Ectodermal cell (in vitro differentiated cells): ENCODE data around the gene FBXO5.
A peak's percentile ranks its signal among the peaks of the same experiment; 100 is the strongest.
"Not testable (repeated sequence)": the region's sequence is repeated elsewhere in the genome, so short reads cannot be mapped to it uniquely, and the experiment has no call there.

Experiments used
- H3K27ac ChIP-seq: 2 replicates; pipeline ENCODE4 v1.7.0; 2013; ENCODE audit warnings: mild to moderate bottlenecking, low read depth, low read length; ENCODE audit not compliant: insufficient read depth, poor library complexity, severe bottlenecking
- H3K27me3 ChIP-seq: 2 replicates; pipeline ENCODE4 v1.7.0; 2013; ENCODE audit warnings: mild to moderate bottlenecking, low read length; ENCODE audit not compliant: insufficient read depth, control insufficient read depth, poor library complexity, severe bottlenecking
- H3K36me3 ChIP-seq: one replicate; pipeline ENCODE4 v1.7.0; 2013; ENCODE audit warnings: low read length; ENCODE audit not compliant: control insufficient read depth, insufficient read depth
- H3K4me1 ChIP-seq: one replicate; pipeline ENCODE4 v1.7.0; 2013; ENCODE audit warnings: low read length; ENCODE audit not compliant: control insufficient read depth, insufficient read depth
- H3K4me3 ChIP-seq: 2 replicates; pipeline ENCODE4 v1.7.0; 2013; ENCODE audit warnings: low read depth, low read length, control low read depth; ENCODE audit not compliant: insufficient read depth
- H3K9me3 ChIP-seq: 2 replicates; pipeline ENCODE4 v1.7.0; 2013; ENCODE audit warnings: mild to moderate bottlenecking, low read length, moderate library complexity; ENCODE audit not compliant: control insufficient read depth
- WGBS, 2 experiments: methylation state at CpG; one replicate each; pipeline ENCODE4 v1.1.7; 2013; ENCODE audit warnings: missing lambda C conversion rate in 2 of 2; 5-methylcytosine and 5-hydroxymethylcytosine counted together

Gene FBXO5

GRCh38 chr6:152993431-152993830, 10.6 kb upstream of the FBXO5 start:
- H3K27me3 ChIP-seq: no peaks in the 10 kb centered on the region
- H3K27ac ChIP-seq: no peak overlapping the region
- no peaks in the 10 kb centered on the region for H3K4me1 ChIP-seq
- no peak overlapping the region for H3K4me3 ChIP-seq
- peaks cover 20% of the 10 kb centered on the region for H3K36me3 ChIP-seq
- H3K9me3 ChIP-seq: no peaks in the 10 kb centered on the region

GRCh38 chr6:152986978-152987377, 4.1 kb upstream of the FBXO5 start:
- Histone ChIP-seq H3K36me3 (no peaks in the 10 kb centered on the region), H3K27me3 (no peaks in the 10 kb centered on the region), H3K4me3 (no peak overlapping the region), H3K27ac (no peak overlapping the region), H3K4me1 (peaks cover 10% of the 10 kb centered on the region), H3K9me3 (no peaks in the 10 kb centered on the region)
- WGBS, 2 experiments: 92 to 93% methylated on average over 2 of the region's 2 CpGs

- H3K9me3 ChIP-seq, H3K36me3 ChIP-seq, H3K27ac ChIP-seq, H3K27me3 ChIP-seq: not testable (repeated sequence)
- peak overlapping the region; percentile 88 for H3K4me3 ChIP-seq
- WGBS, 2 experiments: 93% methylated on average over 11 of the region's 11 CpGs
- H3K4me1 ChIP-seq: peaks cover 12% of the 10 kb centered on the region
These were observed 2.5 kb upstream of the FBXO5 start for GRCh38 chr6:152985300-152985699.

GRCh38 chr6:152984513-152984872, 1.7 kb upstream of the FBXO5 start:
- H3K27ac ChIP-seq: no peak overlapping the region
- 8 to 10% methylated on average over 7 of the region's 7 CpGs for WGBS, 2 experiments
- peak overlapping the region; percentile 88 for H3K4me3 ChIP-seq
- H3K27me3 ChIP-seq: no peaks in the 10 kb centered on the region
- no peaks in the 10 kb centered on the region for H3K9me3 ChIP-seq
- H3K36me3 ChIP-seq: no peaks in the 10 kb centered on the region
- H3K4me1 ChIP-seq: peaks cover 15% of the 10 kb centered on the region

GRCh38 chr6:152983637-152984512, 1.0 kb upstream of the FBXO5 start:
- Histone ChIP-seq H3K4me3 (peak overlapping the region; percentile 88), H3K36me3 (no peaks in the 10 kb centered on the region), H3K9me3 (no peaks in the 10 kb centered on the region), H3K27me3 (no peaks in the 10 kb centered on the region), H3K4me1 (peaks cover 20% of the 10 kb centered on the region), H3K27ac (peak overlapping the region; percentile 88)
- WGBS, 2 experiments: 0% methylated on average over 38 of the region's 38 CpGs

- WGBS, 2 experiments: 0 to 1% methylated on average over 70 to 71 of the region's 71 CpGs
- Histone ChIP-seq H3K4me3 (peak overlapping the region; percentile 88), H3K27me3 (no peaks in the 10 kb centered on the region), H3K9me3 (no peaks in the 10 kb centered on the region), H3K36me3 (no peaks in the 10 kb centered on the region), H3K4me1 (peaks cover 32% of the 10 kb centered on the region), H3K27ac (no peak overlapping the region)
These were observed 595 bp downstream of the FBXO5 start for GRCh38 chr6:152981989-152982903.

- Histone ChIP-seq H3K36me3 (no peaks in the 10 kb centered on the region), H3K4me1 (peaks cover 42% of the 10 kb centered on the region), H3K9me3 (no peaks in the 10 kb centered on the region), H3K27ac (no peak overlapping the region), H3K4me3 (peak overlapping the region; percentile 88), H3K27me3 (no peaks in the 10 kb centered on the region)
- WGBS, 2 experiments: 0% methylated on average over 2 of the region's 2 CpGs
These were observed 1.6 kb downstream of the FBXO5 start for GRCh38 chr6:152981219-152981618.

- 88 to 100% methylated on average over 1 of the region's 1 CpG for WGBS, 2 experiments
- H3K4me3 ChIP-seq: peak overlapping the region; percentile 88
- no peaks in the 10 kb centered on the region for H3K27me3 ChIP-seq
- H3K4me1 ChIP-seq: peaks cover 42% of the 10 kb centered on the region
- no peaks in the 10 kb centered on the region for H3K36me3 ChIP-seq
- H3K27ac ChIP-seq: no peak overlapping the region
- no peaks in the 10 kb centered on the region for H3K9me3 ChIP-seq
These were observed 2.2 kb downstream of the FBXO5 start for GRCh38 chr6:152980656-152981055.

GRCh38 chr6:152979116-152979515, 3.7 kb downstream of the FBXO5 start:
- H3K4me3 ChIP-seq: no peak overlapping the region
- no peaks in the 10 kb centered on the region for H3K9me3 ChIP-seq
- no peak overlapping the region for H3K27ac ChIP-seq
- H3K4me1 ChIP-seq: peaks cover 32% of the 10 kb centered on the region
- H3K27me3 ChIP-seq: no peaks in the 10 kb centered on the region
- 90 to 93% methylated on average over 1 of the region's 1 CpG for WGBS, 2 experiments
- peaks cover 7% of the 10 kb centered on the region for H3K36me3 ChIP-seq

- Histone ChIP-seq H3K27me3 (no peaks in the 10 kb centered on the region), H3K27ac (no peak overlapping the region), H3K4me1 (peaks cover 32% of the 10 kb centered on the region), H3K4me3 (no peak overlapping the region), H3K9me3 (no peaks in the 10 kb centered on the region), H3K36me3 (peaks cover 12% of the 10 kb centered on the region)
- WGBS, 2 experiments: 88 to 96% methylated on average over 2 of the region's 3 CpGs
These were observed 4.8 kb downstream of the FBXO5 start for GRCh38 chr6:152978058-152978457.
